Tibial nerve (tissue), 3 donors: ENCODE results near the gene AMDHD1.

ENCODE experiments used
- CTCF ChIP-seq, 5 experiments: fragments of 200-600 bp in 3 of 5; fragments of 450-650 bp in 2 of 5; sonication (generic) in 3 of 5; IDR thresholded peaks; one replicate each; pipeline ENCODE4 v1.5.1; 2016 to 2019; ENCODE audit warnings: antibody characterized with exemption in 5 of 5, mild to moderate bottlenecking in 3 of 5, moderate library complexity in 2 of 5
- POLR2A ChIP-seq, 2 donors: fragments of 450-650 bp; IDR thresholded peaks; one replicate each; pipeline ENCODE4 v1.6.1; 2017; ENCODE audit warnings: antibody characterized with exemption in 2 of 2, mild to moderate bottlenecking in 2 of 2, moderate library complexity in 2 of 2

DNA sequence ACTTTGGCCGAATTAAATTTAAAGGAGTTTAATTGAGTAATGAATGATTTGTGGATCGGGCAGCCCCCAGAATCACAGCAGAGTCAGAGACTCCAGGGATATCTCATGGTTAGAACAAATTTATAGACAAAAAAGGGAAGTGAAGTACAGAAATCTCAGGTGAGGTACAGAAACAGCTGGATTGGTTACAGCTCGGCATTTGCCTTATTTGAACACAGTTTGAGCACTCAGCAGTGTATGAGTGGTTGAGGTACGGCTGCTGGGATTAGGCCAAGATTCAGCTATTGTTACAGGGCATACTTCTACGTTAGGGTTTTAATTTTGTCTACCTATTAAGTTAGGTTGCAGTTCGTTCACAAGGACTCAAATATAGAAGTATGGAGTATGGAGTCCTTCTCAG is 24.0 kb upstream of the AMDHD1 start:
- no peak for TF ChIP-seq CTCF (IDR thresholded peaks at IDR 0.05)
- TF ChIP-seq POLR2A (IDR thresholded peaks at IDR 0.05) = no peak
